Measurements from ENCODE around the gene GXYLT1. TPM values are rescaled to one million over a fixed set of nuclear protein-coding genes. Genes with fewer than 3 reads are reported as not detected.

The GXYLT1 gene
- total and polyA plus RNA-seq, 4 donors = 8.6 to 16.3 (median 12.5) TPM

GRCh38 chr12:42178101-42178500, 33.4 kb upstream of the GXYLT1 start:
- no peak for DNase-seq (ENCODE audit: low read depth in 4 of 6, low spot score in 6 of 6)
- Histone ChIP-seq H3K27ac (ENCODE audit: low read depth, low read length) (no peak overlapping the region), H3K4me3 (ENCODE audit: low read depth, low read length) (no peak overlapping the region), H3K4me1 (ENCODE audit: control insufficient read depth, insufficient read depth, low read length) (no peaks in the 10 kb centered on the region), H3K9me3 (ENCODE audit: control insufficient read depth, insufficient read depth, low read length) (no peaks in the 10 kb centered on the region), H3K27me3 (ENCODE audit: control insufficient read depth, insufficient read depth, low read length) (no peaks in the 10 kb centered on the region), H3K36me3 (ENCODE audit: control insufficient read depth, insufficient read depth, low read length) (peaks cover 5% of the 10 kb centered on the region)
- 50% methylated on average over 1 of the region's 2 CpGs for WGBS (ENCODE audit: insufficient coverage)

- Histone ChIP-seq H3K27ac (ENCODE audit: low read depth, low read length) (no peak overlapping the region), H3K4me1 (ENCODE audit: control insufficient read depth, insufficient read depth, low read length) (no peaks in the 10 kb centered on the region), H3K27me3 (ENCODE audit: control insufficient read depth, insufficient read depth, low read length) (no peaks in the 10 kb centered on the region), H3K4me3 (ENCODE audit: low read depth, low read length) (no peak overlapping the region), H3K9me3 (ENCODE audit: control insufficient read depth, insufficient read depth, low read length) (no peaks in the 10 kb centered on the region), H3K36me3 (ENCODE audit: control insufficient read depth, insufficient read depth, low read length) (peaks cover 13% of the 10 kb centered on the region)
- DNase-seq (ENCODE audit: low read depth in 4 of 6, low spot score in 6 of 6) = no peak
- WGBS (ENCODE audit: insufficient coverage) = no CpG with 5 or more reads among the region's 1 CpG
Measured at GRCh38 chr12:42174978-42175377, 30.3 kb upstream of the GXYLT1 start.

- Histone ChIP-seq H3K4me3 (ENCODE audit: low read depth, low read length) (no peak overlapping the region), H3K4me1 (ENCODE audit: control insufficient read depth, insufficient read depth, low read length) (no peaks in the 10 kb centered on the region), H3K36me3 (ENCODE audit: control insufficient read depth, insufficient read depth, low read length) (peaks cover 13% of the 10 kb centered on the region), H3K27me3 (ENCODE audit: control insufficient read depth, insufficient read depth, low read length) (no peaks in the 10 kb centered on the region), H3K9me3 (ENCODE audit: control insufficient read depth, insufficient read depth, low read length) (no peaks in the 10 kb centered on the region), H3K27ac (ENCODE audit: low read depth, low read length) (no peak overlapping the region)
- DNase-seq (ENCODE audit: low read depth in 4 of 6, low spot score in 6 of 6) = no peak
Measured at GRCh38 chr12:42173961-42174521, 29.4 kb upstream of the GXYLT1 start.

GRCh38 chr12:42172441-42173210, 28.0 kb upstream of the GXYLT1 start:
- DNase-seq (ENCODE audit: low read depth in 4 of 6, low spot score in 6 of 6) = no peak
- WGBS (ENCODE audit: insufficient coverage) = no CpG with 5 or more reads among the region's 4 CpGs
- no peak overlapping the region for H3K27ac ChIP-seq (ENCODE audit: low read depth, low read length)
- H3K4me3 ChIP-seq (ENCODE audit: low read depth, low read length) = no peak overlapping the region
- no peaks in the 10 kb centered on the region for H3K4me1 ChIP-seq (ENCODE audit: control insufficient read depth, insufficient read depth, low read length)
- no peaks in the 10 kb centered on the region for H3K9me3 ChIP-seq (ENCODE audit: control insufficient read depth, insufficient read depth, low read length)
- peaks cover 13% of the 10 kb centered on the region for H3K36me3 ChIP-seq (ENCODE audit: control insufficient read depth, insufficient read depth, low read length)
- H3K27me3 ChIP-seq (ENCODE audit: control insufficient read depth, insufficient read depth, low read length) = no peaks in the 10 kb centered on the region

- Histone ChIP-seq H3K4me1 (ENCODE audit: control insufficient read depth, insufficient read depth, low read length) (no peaks in the 10 kb centered on the region), H3K4me3 (ENCODE audit: low read depth, low read length) (no peak overlapping the region), H3K27me3 (ENCODE audit: control insufficient read depth, insufficient read depth, low read length) (no peaks in the 10 kb centered on the region), H3K36me3 (ENCODE audit: control insufficient read depth, insufficient read depth, low read length) (peaks cover 8% of the 10 kb centered on the region), H3K9me3 (ENCODE audit: control insufficient read depth, insufficient read depth, low read length) (no peaks in the 10 kb centered on the region), H3K27ac (ENCODE audit: low read depth, low read length) (no peak overlapping the region)
- 93% methylated on average over 4 of the region's 6 CpGs for WGBS (ENCODE audit: insufficient coverage)
- no peak for DNase-seq (ENCODE audit: low read depth in 4 of 6, low spot score in 6 of 6)
Measured at GRCh38 chr12:42167711-42168110, 23.0 kb upstream of the GXYLT1 start.

GRCh38 chr12:42166501-42166900, 21.8 kb upstream of the GXYLT1 start:
- DNase-seq (ENCODE audit: low read depth in 4 of 6, low spot score in 6 of 6) = no peak
- Histone ChIP-seq H3K4me3 (ENCODE audit: low read depth, low read length) (no peak overlapping the region), H3K36me3 (ENCODE audit: control insufficient read depth, insufficient read depth, low read length) (peaks cover 5% of the 10 kb centered on the region), H3K27me3 (ENCODE audit: control insufficient read depth, insufficient read depth, low read length) (no peaks in the 10 kb centered on the region), H3K27ac (ENCODE audit: low read depth, low read length) (no peak overlapping the region), H3K9me3 (ENCODE audit: control insufficient read depth, insufficient read depth, low read length) (no peaks in the 10 kb centered on the region), H3K4me1 (ENCODE audit: control insufficient read depth, insufficient read depth, low read length) (no peaks in the 10 kb centered on the region)

GRCh38 chr12:42163913-42164312, 19.2 kb upstream of the GXYLT1 start:
- H3K4me1 ChIP-seq (ENCODE audit: control insufficient read depth, insufficient read depth, low read length) = no peaks in the 10 kb centered on the region
- H3K9me3 ChIP-seq (ENCODE audit: control insufficient read depth, insufficient read depth, low read length) = no peaks in the 10 kb centered on the region
- no peak overlapping the region for H3K27ac ChIP-seq (ENCODE audit: low read depth, low read length)
- no peak overlapping the region for H3K4me3 ChIP-seq (ENCODE audit: low read depth, low read length)
- H3K27me3 ChIP-seq (ENCODE audit: control insufficient read depth, insufficient read depth, low read length) = no peaks in the 10 kb centered on the region
- no peaks in the 10 kb centered on the region for H3K36me3 ChIP-seq (ENCODE audit: control insufficient read depth, insufficient read depth, low read length)
- DNase-seq (ENCODE audit: low read depth in 4 of 6, low spot score in 6 of 6) = no peak

- whole genome bisulfite sequencing (ENCODE audit: insufficient coverage) = no CpG with 5 or more reads among the region's 1 CpG
- H3K36me3 ChIP-seq (ENCODE audit: control insufficient read depth, insufficient read depth, low read length) = no peaks in the 10 kb centered on the region
- no peak for DNase-seq (ENCODE audit: low read depth in 4 of 6, low spot score in 6 of 6)
- H3K9me3 ChIP-seq (ENCODE audit: control insufficient read depth, insufficient read depth, low read length) = no peaks in the 10 kb centered on the region
- H3K27me3 ChIP-seq (ENCODE audit: control insufficient read depth, insufficient read depth, low read length) = no peaks in the 10 kb centered on the region
- H3K4me1 ChIP-seq (ENCODE audit: control insufficient read depth, insufficient read depth, low read length) = no peaks in the 10 kb centered on the region
- no peak overlapping the region for H3K27ac ChIP-seq (ENCODE audit: low read depth, low read length)
- no peak overlapping the region for H3K4me3 ChIP-seq (ENCODE audit: low read depth, low read length)
Measured at GRCh38 chr12:42162965-42163364, 18.3 kb upstream of the GXYLT1 start.

- no peaks in the 10 kb centered on the region for H3K9me3 ChIP-seq (ENCODE audit: control insufficient read depth, insufficient read depth, low read length)
- no peak overlapping the region for H3K4me3 ChIP-seq (ENCODE audit: low read depth, low read length)
- H3K36me3 ChIP-seq (ENCODE audit: control insufficient read depth, insufficient read depth, low read length) = no peaks in the 10 kb centered on the region
- no peaks in the 10 kb centered on the region for H3K4me1 ChIP-seq (ENCODE audit: control insufficient read depth, insufficient read depth, low read length)
- no peak for DNase-seq (ENCODE audit: low read depth in 4 of 6, low spot score in 6 of 6)
- H3K27ac ChIP-seq (ENCODE audit: low read depth, low read length) = no peak overlapping the region
- no peaks in the 10 kb centered on the region for H3K27me3 ChIP-seq (ENCODE audit: control insufficient read depth, insufficient read depth, low read length)
Measured at GRCh38 chr12:42162193-42162592, 17.5 kb upstream of the GXYLT1 start.

GRCh38 chr12:42161529-42161928, 16.9 kb upstream of the GXYLT1 start:
- no peaks in the 10 kb centered on the region for H3K36me3 ChIP-seq (ENCODE audit: control insufficient read depth, insufficient read depth, low read length)
- no peaks in the 10 kb centered on the region for H3K9me3 ChIP-seq (ENCODE audit: control insufficient read depth, insufficient read depth, low read length)
- no peaks in the 10 kb centered on the region for H3K27me3 ChIP-seq (ENCODE audit: control insufficient read depth, insufficient read depth, low read length)
- H3K27ac ChIP-seq (ENCODE audit: low read depth, low read length) = no peak overlapping the region
- no peak overlapping the region for H3K4me3 ChIP-seq (ENCODE audit: low read depth, low read length)
- WGBS (ENCODE audit: insufficient coverage) = no CpG with 5 or more reads among the region's 1 CpG
- no peak for DNase-seq (ENCODE audit: low read depth in 4 of 6, low spot score in 6 of 6)
- no peaks in the 10 kb centered on the region for H3K4me1 ChIP-seq (ENCODE audit: control insufficient read depth, insufficient read depth, low read length)

Measured in spinal cord (tissue), 10 donors.